Left colon (tissue), 2 donors: ENCODE data around the gene CYYR1. TPM values are rescaled to one million over a fixed set of nuclear protein-coding genes. Genes with fewer than 3 reads are reported as not detected.
A peak's percentile ranks its signal among the peaks of the same experiment; 100 is the strongest.

Experiments
- ATAC-seq: fragments of 200-7000 bp; cut with Tn5 transposase; one replicate; pipeline ENCODE4 v1.9.1; 2020; ENCODE audit warnings: mild to moderate bottlenecking, moderate library complexity
- DNase-seq, 2 donors: peaks; one replicate each; pipeline ENCODE4 v3.0.0-alpha.2; 2020
- intact Hi-C, 2 donors: fragments of 100-400 bp; cut with DNase I in 1 of 2; cut with micrococcal nuclease in 1 of 2; formaldehyde crosslinking; loops; one replicate each; pipeline versions ENCODE4 v1.11.2 to v1.14.0; 2022; cut with DNase I, micrococcal nuclease
- total RNA-seq, 2 donors: library from RNA; stranded (reverse); fragmentation: NEBNext Ultra II Directional; extraction: Animal tissue kit (Norgen Biotek cat#: 25700); gene quantifications; one replicate each; pipeline ENCODE4 v1.2.1, GENCODE V29; 2021
- donor health status: DM: no; HTN: no; CAD: no.
- donor health status: DM: yes; HTN: yes; CAD: no.

The CYYR1 gene
- total RNA-seq, 2 donors from 2014 or later = 3.0 to 4.4 TPM

GRCh38 chr21:26557106-26557505 lies 16.0 kb downstream of the CYYR1 start:
- intact Hi-C loops = no loop called here
- no peak for DNase-seq
- ATAC-seq = no peak

- no peak for DNase-seq
- intact Hi-C loops = no loop called here
- no peak for ATAC-seq
Observed at GRCh38 chr21:26555540-26556146, 17.4 kb downstream of the CYYR1 start.

DNA sequence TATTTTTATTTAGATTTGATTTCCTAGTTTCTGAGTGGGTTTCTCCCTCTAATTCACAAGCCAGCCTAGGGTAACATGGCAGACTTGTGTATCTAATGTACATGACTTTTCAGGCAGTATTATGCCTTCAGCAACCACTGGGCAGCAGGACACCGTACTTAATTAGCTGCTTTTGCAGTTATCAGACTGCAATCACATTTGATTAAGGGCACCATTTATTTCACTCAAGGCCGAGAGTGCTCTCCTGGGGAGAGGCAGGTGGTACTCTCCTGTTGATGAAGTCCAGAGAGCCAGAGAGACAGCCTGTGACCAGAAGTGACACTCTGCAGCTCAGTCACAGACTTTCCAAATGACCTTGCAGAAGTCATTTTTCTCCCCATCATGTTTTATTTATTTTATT lies 18.7 kb downstream of the CYYR1 start:
- DNase-seq (no peak), ATAC-seq (no peak)
- intact Hi-C loops = no loop called here

DNA sequence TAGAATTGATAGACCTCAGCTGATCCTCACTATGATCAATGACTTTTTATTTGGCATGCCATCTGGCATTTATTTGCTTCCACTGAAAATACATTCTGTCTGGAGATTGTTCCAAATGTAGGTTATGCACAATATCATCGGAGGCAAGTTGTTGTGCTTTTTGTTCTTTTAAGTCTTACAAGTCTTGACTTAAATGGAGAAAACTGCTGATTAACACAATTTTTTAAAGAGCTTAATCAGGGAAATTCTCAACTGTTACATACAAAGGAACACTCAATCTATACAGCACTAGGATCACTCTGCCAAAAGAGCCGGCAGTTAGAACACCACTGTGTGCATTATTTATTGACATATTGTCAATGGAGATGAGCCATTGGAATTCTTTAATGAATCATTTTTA lies 19.2 kb downstream of the CYYR1 start:
- intact Hi-C loops = no loop called here
- ATAC-seq (no peak), DNase-seq (no peak)

DNA sequence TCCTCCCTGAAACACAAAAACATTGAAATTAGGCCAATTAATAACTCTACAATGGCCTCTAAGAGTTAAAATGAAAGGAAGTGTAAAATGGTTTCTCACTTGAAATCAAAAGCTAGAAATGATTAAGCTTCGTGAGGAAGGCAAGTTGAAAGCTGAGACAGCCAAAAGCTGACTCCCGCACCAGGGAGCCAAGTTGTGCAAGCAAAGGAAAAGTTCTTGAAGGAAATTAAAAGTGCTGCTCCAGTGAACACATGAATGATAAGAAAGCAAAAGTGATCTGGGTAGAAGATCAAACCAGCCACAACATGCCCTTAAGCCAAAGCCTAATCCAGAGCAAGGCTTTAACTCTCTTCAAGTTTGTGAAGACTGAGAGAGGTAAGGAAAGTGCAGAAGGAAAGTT lies 22.8 kb downstream of the CYYR1 start:
- ATAC-seq = no peak
- intact Hi-C loops = no loop called here
- no peak for DNase-seq

- DNase-seq = peak in 1 of 2 donors; percentile 9
- intact Hi-C loops = no loop called here
- ATAC-seq = no peak
Observed at GRCh38 chr21:26546446-26547097, 26.5 kb downstream of the CYYR1 start.

DNA sequence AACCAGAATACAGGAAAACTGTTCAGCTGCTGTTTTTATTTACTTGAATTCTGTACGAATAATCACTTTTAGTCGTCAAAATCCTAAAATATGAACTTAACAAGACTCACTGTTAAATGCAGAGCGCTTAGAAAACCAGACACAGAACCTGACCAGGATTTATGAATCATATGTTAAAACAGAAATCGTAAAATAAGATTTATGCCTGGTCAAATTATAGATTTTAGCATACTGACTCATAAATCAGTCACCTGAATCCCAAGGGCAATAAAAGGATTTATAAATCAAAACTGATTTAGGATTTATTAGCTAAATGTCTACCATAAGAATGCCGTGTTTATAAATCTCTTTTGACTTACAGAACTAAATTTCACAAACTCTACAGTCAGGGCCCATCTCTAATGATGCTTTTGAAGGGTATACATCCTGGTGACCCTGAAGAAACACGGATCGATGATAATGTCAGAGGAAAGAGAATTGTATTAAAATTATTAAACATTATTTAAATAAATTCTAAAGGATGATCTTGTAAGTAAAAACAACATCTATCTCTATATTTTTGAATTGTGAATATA lies 28.8 kb downstream of the CYYR1 start:
- intact Hi-C loops = no loop called here
- DNase-seq (no peak), ATAC-seq (no peak)

DNA sequence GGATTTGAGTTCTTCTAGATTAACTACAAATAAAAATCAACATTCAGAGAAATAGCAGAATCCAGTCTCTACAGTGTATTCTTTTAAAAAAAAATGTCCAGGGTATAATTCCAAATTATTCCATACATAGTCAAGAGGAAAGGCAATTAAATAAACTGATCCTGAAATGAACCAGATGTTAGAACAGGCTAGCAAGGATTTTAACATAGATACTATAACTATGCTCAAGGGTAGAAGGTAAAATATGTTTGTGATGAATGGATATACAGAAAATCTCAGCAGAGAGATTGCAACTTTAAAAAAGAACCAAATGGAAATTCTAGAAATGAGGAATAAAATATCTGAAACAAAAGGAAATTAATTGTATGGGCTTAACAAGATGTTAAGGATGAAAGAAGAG lies 32.4 kb downstream of the CYYR1 start:
- DNase-seq = no peak
- ATAC-seq = no peak
- intact Hi-C loops = no loop called here

DNA sequence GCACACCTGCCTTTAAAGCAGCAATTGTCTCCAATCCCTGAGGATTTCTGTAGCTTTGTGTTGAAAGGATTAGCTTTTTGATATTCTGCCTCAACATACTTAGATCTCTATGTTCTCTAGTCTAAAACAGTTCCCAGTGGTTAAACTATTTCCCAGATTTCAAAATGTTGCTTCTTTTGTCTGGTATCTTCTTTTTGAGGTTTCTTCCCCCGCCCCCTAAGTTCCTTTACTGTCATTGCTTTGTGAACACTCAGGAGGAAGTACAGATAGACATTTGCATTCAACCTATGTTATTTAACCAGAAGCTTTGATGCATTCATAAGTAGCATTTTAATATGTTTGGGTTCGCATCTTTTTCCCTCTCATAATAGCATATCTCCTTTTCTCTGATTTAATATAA lies 33.5 kb downstream of the CYYR1 start:
- ATAC-seq (no peak), DNase-seq (no peak)
- intact Hi-C loops = no loop called here

GRCh38 chr21:26534517-26534916 lies 38.6 kb downstream of the CYYR1 start:
- DNase-seq (no peak), ATAC-seq (no peak)
- intact Hi-C loops = no loop called here

DNA sequence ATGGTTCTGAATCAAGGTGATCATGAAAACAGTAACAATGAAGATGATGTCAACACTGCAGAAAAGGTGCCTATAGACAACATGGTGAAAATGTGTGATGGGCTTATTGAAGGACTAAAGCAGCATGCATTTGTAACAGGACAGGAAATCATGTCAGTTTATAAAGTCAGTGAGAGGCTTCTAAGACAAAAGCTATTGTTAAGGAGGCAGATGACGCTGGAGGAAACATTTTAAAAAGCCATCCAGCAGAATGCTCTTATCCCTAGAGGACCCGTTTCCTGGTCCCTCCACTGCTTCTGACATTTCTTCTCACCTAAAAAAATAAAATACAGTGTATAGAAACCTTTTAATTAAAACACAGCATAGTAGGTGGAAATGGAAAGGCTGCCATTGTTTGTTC lies 40.9 kb downstream of the CYYR1 start:
- ATAC-seq (no peak), DNase-seq (no peak)
- intact Hi-C loops = no loop called here

GRCh38 chr21:26529526-26529925 lies 43.6 kb downstream of the CYYR1 start:
- DNase-seq (no peak), ATAC-seq (no peak)
- intact Hi-C loops = no loop called here

DNA sequence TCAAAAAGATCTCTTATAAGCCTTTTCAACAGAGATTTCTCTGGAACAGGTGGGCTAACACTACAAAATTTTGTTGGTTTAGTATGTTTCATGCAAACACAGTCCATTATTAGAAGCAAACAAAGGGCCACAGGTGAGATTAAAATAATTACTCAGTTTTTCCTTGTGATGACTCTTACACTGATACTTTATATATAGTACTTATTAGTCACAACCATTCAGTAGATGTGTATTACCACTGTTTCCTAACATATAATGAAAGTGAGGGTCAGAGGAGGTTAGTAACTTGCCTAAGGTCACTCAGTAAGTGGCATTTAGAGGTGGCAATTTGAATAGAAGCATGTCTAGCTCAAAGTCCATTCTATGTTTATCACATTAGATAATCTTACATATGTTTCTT lies 44.2 kb downstream of the CYYR1 start:
- no peak for DNase-seq
- no peak for ATAC-seq
- intact Hi-C loops = no loop called here

GRCh38 chr21:26522704-26523103 lies 50.4 kb downstream of the CYYR1 start:
- intact Hi-C loops = no loop called here
- ATAC-seq (no peak), DNase-seq (no peak)

DNA sequence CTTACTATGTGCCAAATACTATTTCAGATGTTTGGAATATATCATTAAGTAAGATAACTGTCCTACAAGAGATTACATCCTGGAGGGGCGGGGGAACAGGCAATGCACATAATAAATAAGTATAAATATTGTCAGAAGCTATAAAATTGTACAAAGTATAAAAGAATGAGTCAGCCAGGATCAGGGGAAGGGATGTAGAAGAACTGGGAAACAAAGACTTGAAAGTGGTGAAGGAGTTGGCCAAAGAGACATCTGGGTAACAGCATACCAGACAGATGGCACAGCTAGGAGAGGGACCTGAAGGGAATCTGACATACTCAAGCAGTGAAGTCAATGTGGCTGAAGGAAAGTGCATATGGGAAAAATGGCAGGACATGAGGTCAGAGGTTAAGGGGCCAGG lies 53.9 kb downstream of the CYYR1 start:
- intact Hi-C loops = no loop called here
- no peak for ATAC-seq
- DNase-seq = no peak

DNA sequence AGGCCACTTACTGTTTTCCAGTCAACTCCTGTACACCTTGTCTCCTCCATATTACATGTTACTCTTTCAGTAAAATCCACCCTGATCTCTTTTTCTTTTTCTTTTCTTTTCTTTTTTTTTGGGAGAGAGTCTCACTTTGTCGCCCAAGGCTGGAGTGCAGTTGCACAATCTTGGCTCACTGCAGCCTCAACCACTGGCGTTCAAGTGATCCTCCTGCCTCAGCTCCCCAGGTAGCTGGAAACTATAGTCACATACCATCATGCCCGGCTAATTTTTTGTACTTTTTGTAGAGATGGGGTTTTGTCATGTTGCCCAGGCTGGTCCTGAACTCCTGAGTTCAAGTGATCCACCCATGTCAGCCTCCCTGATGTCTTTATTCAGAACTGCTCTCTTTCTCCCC lies 57.8 kb downstream of the CYYR1 start:
- ATAC-seq (no peak), DNase-seq (no peak)
- intact Hi-C loops = no loop called here

DNA sequence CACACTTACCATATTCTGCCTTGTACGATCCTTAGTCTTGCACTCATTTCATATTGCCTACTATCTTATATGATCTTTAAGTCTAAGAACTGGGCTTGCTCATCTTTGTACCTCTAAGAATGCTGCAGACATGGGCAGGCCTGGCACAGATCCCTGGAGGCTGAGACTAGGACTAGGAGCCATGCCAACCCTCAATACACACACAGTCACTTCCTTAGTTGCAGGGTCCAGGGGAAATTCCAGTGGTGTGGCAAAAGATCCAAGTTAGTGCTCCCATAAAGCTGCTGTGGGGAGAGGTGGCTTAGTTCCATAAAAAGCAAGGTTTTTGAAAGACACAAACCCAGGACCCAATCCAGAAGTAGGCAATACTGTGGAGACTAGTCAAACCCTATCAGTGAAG lies 59.9 kb downstream of the CYYR1 start:
- DNase-seq (no peak), ATAC-seq (no peak)
- intact Hi-C loops = no loop called here

DNA sequence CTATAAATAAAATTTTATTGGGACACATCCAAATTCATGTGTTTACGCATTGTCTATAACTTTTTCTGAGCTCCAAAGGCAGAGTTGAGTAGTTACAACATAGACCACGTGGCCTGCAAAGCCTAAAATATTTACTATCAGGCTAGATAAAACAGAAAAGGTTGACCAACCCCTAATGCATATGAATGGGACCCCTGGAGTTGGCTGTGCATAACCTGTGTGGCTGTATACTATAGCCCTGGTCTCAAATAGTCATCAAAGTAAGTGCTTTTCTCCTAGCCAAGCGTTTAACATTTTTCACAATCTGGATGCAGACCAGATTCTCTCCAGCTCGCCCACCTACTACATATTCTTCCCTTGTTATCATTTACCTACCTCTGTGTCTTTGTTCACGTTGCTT lies 60.4 kb downstream of the CYYR1 start:
- DNase-seq = no peak
- no peak for ATAC-seq
- intact Hi-C loops = no loop called here

DNA sequence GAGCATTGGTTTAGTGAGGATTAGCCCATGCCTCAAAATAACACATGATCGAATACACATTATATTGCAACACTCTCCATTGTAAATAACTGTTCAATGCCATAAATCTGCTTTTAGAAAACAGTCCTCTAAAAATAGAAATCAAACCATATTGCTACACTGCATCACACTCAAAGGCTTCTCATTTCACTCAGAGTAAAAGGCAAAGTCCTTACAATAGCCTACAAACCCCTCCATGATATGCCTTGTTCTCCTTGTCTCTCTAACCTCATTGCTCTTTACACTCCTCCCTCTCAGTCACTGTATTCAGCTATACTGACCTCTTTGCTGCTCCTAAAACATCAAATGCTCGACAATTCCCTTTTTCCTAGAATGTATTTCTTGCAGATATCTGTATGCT lies 64.2 kb downstream of the CYYR1 start:
- ATAC-seq (no peak), DNase-seq (no peak)
- intact Hi-C loops = no loop called here

GRCh38 chr21:26506956-26507355 lies 66.1 kb downstream of the CYYR1 start:
- no peak for DNase-seq
- ATAC-seq = no peak
- intact Hi-C loops = no loop called here

DNA sequence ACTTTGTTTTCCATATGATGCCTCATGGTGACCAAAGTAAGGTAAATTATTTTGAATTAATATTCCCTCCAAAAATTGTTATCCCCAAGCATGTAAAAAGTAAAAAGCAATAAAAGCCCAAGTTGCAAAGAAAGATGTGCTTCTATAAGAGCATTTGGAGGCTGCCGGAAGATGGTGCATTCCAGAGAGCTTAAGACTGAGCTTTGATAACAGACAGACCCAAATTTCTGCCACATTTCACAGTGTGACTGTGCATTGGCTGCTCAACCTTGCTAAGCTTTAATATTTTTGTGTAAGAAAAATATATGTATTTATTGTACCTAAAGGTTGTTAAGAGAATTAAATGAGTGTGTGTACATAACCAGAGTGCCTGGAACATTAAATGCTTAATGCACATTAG lies 67.9 kb downstream of the CYYR1 start:
- DNase-seq = no peak
- intact Hi-C loops = no loop called here

More for the DNA sequence above, 67.9 kb downstream of the CYYR1 start:
- ATAC-seq = no peak
